A549 (cell line): Measurements from ENCODE around the gene ROR2. TPM values are rescaled to one million over a fixed set of nuclear protein-coding genes. Genes with fewer than 3 reads are reported as not detected.

ENCODE experiments used
- ATAC-seq, 2 experiments: fragments of 200-7000 bp in 1 of 2; fragments of >200 bp in 1 of 2; cut with Nextera tagmentation in 1 of 2; cut with Tn5 transposase in 1 of 2; 3 replicates each; pipeline versions ENCODE4 v1.8.0 to v1.9.1; 2018 to 2020; ENCODE audit warnings: mild to moderate bottlenecking in 1 of 2, moderate library complexity in 1 of 2
- CTCF ChIA-PET: fragments of 300-600 bp; sonication (Branson Sonifier 250); formaldehyde crosslinking; extraction: SDS; loops from one replicate; lab custom pipeline; 2021; ENCODE audit warnings: antibody characterized with exemption, inconsistent platforms; lab: Yijun Ruan, JAX
- POLR2A ChIA-PET: fragments of 350-600 bp; formaldehyde crosslinking; extraction: SDS; loops from one replicate; lab custom pipeline; 2021; ENCODE audit warnings: antibody characterized with exemption, inconsistent platforms; lab: Yijun Ruan, JAX
- DNase-seq, 2 experiments: peaks; one replicate each; pipeline versions ENCODE4 v3.0.0 to v3.0.0-alpha.2; 2011 to 2016; ENCODE audit warnings: low read depth in 1 of 2, low spot score in 1 of 2
- FAIRE-seq: peaks from 2 replicates; lab custom pipeline; 2011; peaks lifted over from hg19 to GRCh38; lab: Jason Lieb, UNC
- H3K27ac ChIP-seq, 2 experiments: fragments of >200 bp; sonication (Bioruptor Twin); formaldehyde crosslinking; 3 replicates each; pipeline ENCODE4 v1.5.1; 2016 to 2017
- H3K4me1 ChIP-seq: fragments of >200 bp; sonication (Bioruptor Twin); formaldehyde crosslinking; 3 replicates; pipeline ENCODE4 v1.6.1; 2016
- H3K4me2 ChIP-seq: fragments of >200 bp; sonication (Bioruptor Twin); formaldehyde crosslinking; 3 replicates; pipeline ENCODE4 v1.6.1; 2016
- H3K4me3 ChIP-seq: fragments of >200 bp; sonication (Bioruptor Twin); formaldehyde crosslinking; 3 replicates; pipeline ENCODE4 v1.5.1; 2016
- H3K9me3 ChIP-seq: fragments of >200 bp; sonication (Bioruptor Twin); formaldehyde crosslinking; 3 replicates; pipeline ENCODE4 v1.6.1; 2016
- CBX2 ChIP-seq: fragments of 200-600 bp; sonication (generic); IDR thresholded peaks from 2 replicates; pipeline ENCODE4 v1.6.1; 2016; ENCODE audit warnings: low read depth, mild to moderate bottlenecking, borderline replicate concordance
- CEBPB ChIP-seq, 2 experiments: fragments of >200 bp in 1 of 2; sonication (Bioruptor Twin) in 1 of 2; formaldehyde crosslinking in 1 of 2; IDR thresholded peaks; 2 replicates each; pipeline ENCODE4 v1.6.1; 2012 to 2016
- CHD2 ChIP-seq: fragments of 150-350 bp; IDR thresholded peaks from 2 replicates; pipeline ENCODE4 v1.6.1; 2014; ENCODE audit warnings: low read length; ENCODE audit not compliant: partially characterized antibody
- EHF ChIP-seq: fragments of 250-450 bp; sonication (Bioruptor Pico); IDR thresholded peaks from 2 replicates; pipeline ENCODE4 v1.5.0; 2020; ENCODE audit warnings: mild to moderate bottlenecking
- EP300 ChIP-seq, 2 experiments: fragments of >200 bp; sonication (Bioruptor Twin); formaldehyde crosslinking; IDR thresholded peaks; 2 replicates in 1 of 2; 3 replicates in 1 of 2; pipeline ENCODE4 v1.6.1; 2016 to 2017
- ESRRA ChIP-seq: fragments of 150-350 bp; IDR thresholded peaks from 2 replicates; pipeline ENCODE4 v1.6.1; 2014; ENCODE audit warnings: mild to moderate bottlenecking, low read length, borderline replicate concordance
- FOSB ChIP-seq: fragments of 250-450 bp; sonication (Bioruptor Pico); IDR thresholded peaks from 2 replicates; pipeline ENCODE4 v1.5.0; 2020; ENCODE audit warnings: mild to moderate bottlenecking, moderate library complexity
- FOXS1 ChIP-seq: fragments of 250-450 bp; sonication (Bioruptor Pico); IDR thresholded peaks from 2 replicates; pipeline ENCODE4 v1.5.0; 2020; ENCODE audit warnings: mild to moderate bottlenecking, moderate library complexity
- GATA3 ChIP-seq: IDR thresholded peaks from 2 replicates; pipeline ENCODE4 v1.6.1; 2012; ENCODE audit warnings: borderline replicate concordance
- HEYL ChIP-seq: fragments of 250-450 bp; sonication (Bioruptor Pico); IDR thresholded peaks from 2 replicates; pipeline ENCODE4 v1.8.0; 2021; ENCODE audit warnings: mild to moderate bottlenecking, moderate library complexity
- HOXA7 ChIP-seq: fragments of 250-450 bp; sonication (Bioruptor Pico); IDR thresholded peaks from 2 replicates; pipeline ENCODE4 v1.5.0; 2020; ENCODE audit warnings: mild to moderate bottlenecking, moderate library complexity
- JUN ChIP-seq, 2 experiments: fragments of >200 bp; sonication (Bioruptor Twin); formaldehyde crosslinking; IDR thresholded peaks; 2 replicates in 1 of 2; 3 replicates in 1 of 2; pipeline ENCODE4 v1.6.1; 2016 to 2017
- KDM5A ChIP-seq: fragments of 200-600 bp; sonication (generic); IDR thresholded peaks from 2 replicates; pipeline ENCODE4 v1.6.1; 2016; ENCODE audit warnings: antibody characterized with exemption, mild to moderate bottlenecking
- MAFK ChIP-seq: fragments of 450-650 bp; IDR thresholded peaks from 2 replicates; pipeline ENCODE4 v1.6.1; 2014; ENCODE audit not compliant: partially characterized antibody
- MYC ChIP-seq: IDR thresholded peaks from 2 replicates; pipeline ENCODE4 v1.6.1; 2012; ENCODE audit warnings: mild to moderate bottlenecking, inconsistent platforms, low read length, improper control_type of control experiment, borderline replicate concordance
- NR3C1 ChIP-seq: fragments of >200 bp; sonication (Bioruptor Twin); formaldehyde crosslinking; IDR thresholded peaks from 3 replicates; pipeline ENCODE4 v1.6.1; 2017
- PHF8 ChIP-seq: fragments of 200-600 bp; sonication (generic); IDR thresholded peaks from 2 replicates; pipeline ENCODE4 v1.6.1; 2016; ENCODE audit warnings: low read depth, mild to moderate bottlenecking, antibody characterized with exemption, moderate library complexity, borderline replicate concordance
- POLR2A ChIP-seq: IDR thresholded peaks from 2 replicates; pipeline ENCODE4 v1.6.1; 2012; ENCODE audit warnings: mild to moderate bottlenecking, low read length
- RAD21 ChIP-seq, 2 experiments: fragments of >200 bp in 1 of 2; sonication (Bioruptor Twin) in 1 of 2; formaldehyde crosslinking in 1 of 2; IDR thresholded peaks in 1 of 2; conservative IDR thresholded peaks in 1 of 2; 2 replicates in 1 of 2; 3 replicates in 1 of 2; pipeline ENCODE4 v1.6.1; 2012 to 2018; ENCODE audit warnings: inconsistent platforms in 1 of 2
- RARB ChIP-seq: fragments of 250-450 bp; sonication (Bioruptor Pico); IDR thresholded peaks from 2 replicates; pipeline ENCODE4 v1.8.0; 2021; ENCODE audit warnings: mild to moderate bottlenecking, moderate library complexity
- RCOR1 ChIP-seq: fragments of 150-350 bp; IDR thresholded peaks from 2 replicates; pipeline ENCODE4 v1.6.1; 2014; ENCODE audit warnings: antibody characterized with exemption, low read length, low read depth
- SREBF2 ChIP-seq: fragments of 450-650 bp; IDR thresholded peaks from 2 replicates; pipeline ENCODE4 v1.6.1; 2014; ENCODE audit warnings: mild to moderate bottlenecking, moderate library complexity
- ZSCAN20 ChIP-seq: fragments of 250-450 bp; sonication (Bioruptor Pico); IDR thresholded peaks from 2 replicates; pipeline ENCODE4 v1.8.0; 2022; ENCODE audit warnings: mild to moderate bottlenecking, moderate library complexity
- WGBS: methylation state at CpG from one replicate; pipeline ENCODE4 v1.1.6; 2017; ENCODE audit errors: missing lambda C conversion rate; 5-methylcytosine and 5-hydroxymethylcytosine counted together
- polyA plus RNA-seq, 4 experiments: library from polyadenylated mRNA; depleted of rRNA in 3 of 4; stranded (reverse); fragments of >200 nt; fragmentation: RNase III in 1 of 4; extraction: RNeasy Plus Mini Kit Qiagen cat#74134 plus additional on column Dnase treatment in 1 of 4; gene quantifications; 2 replicates in 3 of 4; 3 replicates in 1 of 4; pipeline ENCODE4 v1.2.3, GENCODE V29; 2011 to 2017
- TF ChIP-seq, protein P1 (sequence below): IDR thresholded peaks from 2 replicates; pipeline ENCODE4 v1.6.1; 2012; ENCODE audit warnings: low read depth, borderline replicate concordance
- TF ChIP-seq, protein P2 (sequence below): fragments of >200 bp; sonication (Bioruptor Twin); formaldehyde crosslinking; IDR thresholded peaks from 2 replicates; pipeline ENCODE4 v1.6.1; 2016
- TF ChIP-seq, protein P3 (sequence below): fragments of 450-650 bp; IDR thresholded peaks from 2 replicates; pipeline ENCODE4 v1.6.1; 2014; ENCODE audit warnings: antibody characterized with exemption
- TF ChIP-seq, protein P4 (sequence below): fragments of >200 bp; sonication (Bioruptor Twin); formaldehyde crosslinking; IDR thresholded peaks from 3 replicates; pipeline ENCODE4 v1.6.1; 2016
- TF ChIP-seq, protein P5 (sequence below): fragments of 250-450 bp; sonication (Bioruptor Pico); IDR thresholded peaks from 2 replicates; pipeline ENCODE4 v1.5.0; 2021; ENCODE audit warnings: mild to moderate bottlenecking, moderate library complexity, borderline replicate concordance
- TF ChIP-seq, protein P6 (sequence below): fragments of >200 bp; sonication (Bioruptor Twin); formaldehyde crosslinking; IDR thresholded peaks from 3 replicates; pipeline ENCODE4 v1.5.1; 2016

ROR2 gene
- polyA plus RNA-seq, 2 of the 4 experiments (the other 2 are of a cell fraction), result 0.12 to 0.53 TPM

DNA sequence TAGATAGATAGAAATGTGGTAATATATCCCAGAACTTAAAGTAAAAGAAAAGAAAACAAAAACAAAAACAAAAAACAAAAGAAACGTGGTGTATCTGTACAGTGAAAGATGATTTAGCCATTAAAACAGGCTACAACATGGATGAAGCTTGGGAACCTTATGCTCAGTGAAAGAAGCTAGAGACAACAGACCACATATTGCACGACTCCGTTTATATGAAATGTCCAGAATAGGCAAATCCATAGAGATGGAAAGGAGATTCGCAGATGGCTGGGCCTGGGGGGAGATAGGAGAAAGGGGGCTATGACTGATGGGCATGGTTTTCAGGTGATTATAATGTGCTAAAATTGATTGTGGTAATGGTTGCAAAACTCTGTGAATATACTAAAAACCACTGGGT lies 86.6 kb downstream of the ROR2 start:
- no peak overlapping the region for H3K4me2 ChIP-seq
- no peak overlapping the region for H3K27ac ChIP-seq
- TF ChIP-seq RCOR1, result no peak
- TF ChIP-seq EP300 (IDR thresholded peaks at IDR 0.05), result no peak
- no peak for TF ChIP-seq CEBPB (IDR thresholded peaks at IDR 0.05)
- TF ChIP-seq, protein P1, sequence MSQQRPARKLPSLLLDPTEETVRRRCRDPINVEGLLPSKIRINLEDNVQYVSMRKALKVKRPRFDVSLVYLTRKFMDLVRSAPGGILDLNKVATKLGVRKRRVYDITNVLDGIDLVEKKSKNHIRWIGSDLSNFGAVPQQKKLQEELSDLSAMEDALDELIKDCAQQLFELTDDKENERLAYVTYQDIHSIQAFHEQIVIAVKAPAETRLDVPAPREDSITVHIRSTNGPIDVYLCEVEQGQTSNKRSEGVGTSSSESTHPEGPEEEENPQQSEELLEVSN, result no peak
- TF ChIP-seq MAFK, result no peak
- TF ChIP-seq SREBF2, result no peak
- TF ChIP-seq, protein P2, sequence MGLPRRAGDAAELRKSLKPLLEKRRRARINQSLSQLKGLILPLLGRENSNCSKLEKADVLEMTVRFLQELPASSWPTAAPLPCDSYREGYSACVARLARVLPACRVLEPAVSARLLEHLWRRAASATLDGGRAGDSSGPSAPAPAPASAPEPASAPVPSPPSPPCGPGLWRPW, result no peak
- TF ChIP-seq FOSB, result no peak
- TF ChIP-seq GATA3, result no peak
- no peak for TF ChIP-seq EHF (CRISPR knock-in tag)
- no peak for TF ChIP-seq RAD21 (conservative IDR thresholded peaks at IDR 0.05 in 1 of 2, IDR thresholded peaks at IDR 0.05 in 1 of 2)
- no peak for TF ChIP-seq CBX2
- no peak for TF ChIP-seq MYC
- TF ChIP-seq, protein P3, sequence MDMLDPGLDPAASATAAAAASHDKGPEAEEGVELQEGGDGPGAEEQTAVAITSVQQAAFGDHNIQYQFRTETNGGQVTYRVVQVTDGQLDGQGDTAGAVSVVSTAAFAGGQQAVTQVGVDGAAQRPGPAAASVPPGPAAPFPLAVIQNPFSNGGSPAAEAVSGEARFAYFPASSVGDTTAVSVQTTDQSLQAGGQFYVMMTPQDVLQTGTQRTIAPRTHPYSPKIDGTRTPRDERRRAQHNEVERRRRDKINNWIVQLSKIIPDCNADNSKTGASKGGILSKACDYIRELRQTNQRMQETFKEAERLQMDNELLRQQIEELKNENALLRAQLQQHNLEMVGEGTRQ, result no peak
- TF ChIP-seq, protein P4, sequence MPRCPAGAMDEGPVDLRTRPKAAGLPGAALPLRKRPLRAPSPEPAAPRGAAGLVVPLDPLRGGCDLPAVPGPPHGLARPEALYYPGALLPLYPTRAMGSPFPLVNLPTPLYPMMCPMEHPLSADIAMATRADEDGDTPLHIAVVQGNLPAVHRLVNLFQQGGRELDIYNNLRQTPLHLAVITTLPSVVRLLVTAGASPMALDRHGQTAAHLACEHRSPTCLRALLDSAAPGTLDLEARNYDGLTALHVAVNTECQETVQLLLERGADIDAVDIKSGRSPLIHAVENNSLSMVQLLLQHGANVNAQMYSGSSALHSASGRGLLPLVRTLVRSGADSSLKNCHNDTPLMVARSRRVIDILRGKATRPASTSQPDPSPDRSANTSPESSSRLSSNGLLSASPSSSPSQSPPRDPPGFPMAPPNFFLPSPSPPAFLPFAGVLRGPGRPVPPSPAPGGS, result no peak
- no peak for TF ChIP-seq HEYL
- TF ChIP-seq, protein P5, sequence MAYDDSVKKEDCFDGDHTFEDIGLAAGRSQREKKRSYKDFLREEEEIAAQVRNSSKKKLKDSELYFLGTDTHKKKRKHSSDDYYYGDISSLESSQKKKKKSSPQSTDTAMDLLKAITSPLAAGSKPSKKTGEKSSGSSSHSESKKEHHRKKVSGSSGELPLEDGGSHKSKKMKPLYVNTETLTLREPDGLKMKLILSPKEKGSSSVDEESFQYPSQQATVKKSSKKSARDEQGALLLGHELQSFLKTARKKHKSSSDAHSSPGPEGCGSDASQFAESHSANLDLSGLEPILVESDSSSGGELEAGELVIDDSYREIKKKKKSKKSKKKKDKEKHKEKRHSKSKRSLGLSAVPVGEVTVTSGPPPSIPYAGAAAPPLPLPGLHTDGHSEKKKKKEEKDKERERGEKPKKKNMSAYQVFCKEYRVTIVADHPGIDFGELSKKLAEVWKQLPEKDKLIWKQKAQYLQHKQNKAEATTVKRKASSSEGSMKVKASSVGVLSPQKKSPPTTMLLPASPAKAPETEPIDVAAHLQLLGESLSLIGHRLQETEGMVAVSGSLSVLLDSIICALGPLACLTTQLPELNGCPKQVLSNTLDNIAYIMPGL, result no peak
- no peaks in the 10 kb centered on the region for H3K9me3 ChIP-seq
- DNase-seq (no peak), ATAC-seq (no peak), FAIRE-seq (no peak)
- H3K4me1 ChIP-seq, result no peaks in the 10 kb centered on the region
- POLR2A ChIA-PET, result no interaction called here
- 52% methylated on average over 4 of the region's 4 CpGs for WGBS
- CTCF ChIA-PET, result interaction anchor here (0.6 kb wide), 1 partner anchor 52 kb away, joined by 3 read pairs; no protein-coding TSS in a partner anchor
- no peak overlapping the region for H3K4me3 ChIP-seq

DNA sequence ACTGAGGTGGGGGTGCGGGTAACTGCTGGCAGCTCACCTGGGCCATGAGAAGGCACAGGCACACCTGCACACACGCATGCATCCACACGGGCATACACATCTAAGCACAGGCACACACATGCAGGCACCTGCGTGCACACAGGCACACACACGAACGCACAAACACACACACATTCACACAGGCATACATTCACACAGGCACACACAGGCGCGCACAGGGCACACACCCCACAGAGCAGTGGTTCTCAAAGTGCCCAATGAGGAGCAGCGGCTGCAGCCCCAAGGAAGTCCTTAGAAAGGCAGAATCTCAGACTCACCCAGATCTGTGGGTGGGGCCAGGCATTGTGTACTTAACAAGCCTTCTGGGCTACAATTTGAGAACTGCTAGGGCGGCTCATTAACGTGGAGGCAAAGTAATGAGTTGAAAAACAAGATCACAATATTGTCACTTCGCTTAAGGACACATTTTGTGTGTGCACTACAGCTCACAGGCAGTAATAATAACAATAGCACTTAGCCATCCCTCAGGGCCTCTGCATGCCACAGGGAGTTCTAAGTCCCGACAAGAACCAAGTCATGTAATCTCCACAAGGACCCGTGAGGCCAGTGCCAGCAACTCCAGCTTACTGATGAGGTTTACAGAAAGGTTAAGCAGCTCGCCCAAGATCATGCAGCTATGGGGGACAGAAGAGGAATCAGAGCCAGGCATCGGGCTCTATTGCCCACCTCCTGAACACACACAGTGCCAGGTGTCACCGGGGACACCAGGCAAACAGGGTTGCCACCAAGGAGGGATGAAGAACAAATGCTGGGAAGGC lies 91.6 kb downstream of the ROR2 start:
- Histone ChIP-seq H3K4me2 (no peak overlapping the region), H3K27ac (no peak overlapping the region), H3K9me3 (no peaks in the 10 kb centered on the region), H3K4me1 (no peaks in the 10 kb centered on the region), H3K4me3 (no peak overlapping the region)
- no peak for ATAC-seq
- TF ChIP-seq CBX2 (no peak), KDM5A (no peak), POLR2A (no peak), RARB (no peak), CHD2 (no peak), ESRRA (no peak), ZSCAN20 (no peak), HEYL (no peak), NR3C1 (no peak), HOXA7 (CRISPR knock-in tag) (no peak), FOXS1 (CRISPR knock-in tag) (no peak), PHF8 (no peak), JUN (IDR thresholded peaks at IDR 0.05) (no peak)
- TF ChIP-seq, protein P6, sequence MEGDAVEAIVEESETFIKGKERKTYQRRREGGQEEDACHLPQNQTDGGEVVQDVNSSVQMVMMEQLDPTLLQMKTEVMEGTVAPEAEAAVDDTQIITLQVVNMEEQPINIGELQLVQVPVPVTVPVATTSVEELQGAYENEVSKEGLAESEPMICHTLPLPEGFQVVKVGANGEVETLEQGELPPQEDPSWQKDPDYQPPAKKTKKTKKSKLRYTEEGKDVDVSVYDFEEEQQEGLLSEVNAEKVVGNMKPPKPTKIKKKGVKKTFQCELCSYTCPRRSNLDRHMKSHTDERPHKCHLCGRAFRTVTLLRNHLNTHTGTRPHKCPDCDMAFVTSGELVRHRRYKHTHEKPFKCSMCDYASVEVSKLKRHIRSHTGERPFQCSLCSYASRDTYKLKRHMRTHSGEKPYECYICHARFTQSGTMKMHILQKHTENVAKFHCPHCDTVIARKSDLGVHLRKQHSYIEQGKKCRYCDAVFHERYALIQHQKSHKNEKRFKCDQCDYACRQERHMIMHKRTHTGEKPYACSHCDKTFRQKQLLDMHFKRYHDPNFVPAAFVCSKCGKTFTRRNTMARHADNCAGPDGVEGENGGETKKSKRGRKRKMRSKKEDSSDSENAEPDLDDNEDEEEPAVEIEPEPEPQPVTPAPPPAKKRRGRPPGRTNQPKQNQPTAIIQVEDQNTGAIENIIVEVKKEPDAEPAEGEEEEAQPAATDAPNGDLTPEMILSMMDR, result no peak
- ChIA-PET POLR2A (no interaction called here), CTCF (interaction anchor here (1.8 kb wide), 1 partner anchor 92 kb away, joined by 6 read pairs; the partner anchor contains the start of gene ROR2)
- FAIRE-seq, result no peak
- no peak for DNase-seq
- WGBS, result 72% methylated on average over 16 of the region's 17 CpGs
